ENCODE measurements around the gene SYNPO2.
"Not testable (repeated sequence)": the region's sequence is repeated elsewhere in the genome, so short reads cannot be mapped to it uniquely, and the experiment has no call there.

Gene SYNPO2

GRCh38 chr4:118977100-118977499 lies 88.4 kb downstream of the SYNPO2 start:
- H3K9ac ChIP-seq (ENCODE audit: low read depth, low read length); H3K4me3 ChIP-seq (ENCODE audit: low read length); H3K36me3 ChIP-seq (ENCODE audit: insufficient read depth, low read depth, low read length); H3K27ac ChIP-seq (ENCODE audit: low read length); H3K9me3 ChIP-seq (ENCODE audit: insufficient read depth, low read depth, low read length); H3K27me3 ChIP-seq (ENCODE audit: insufficient read depth, low read length); H3K4me1 ChIP-seq (ENCODE audit: insufficient read depth, low read length): not testable (repeated sequence)

- no peaks in the 10 kb centered on the region for H3K9me3 ChIP-seq (ENCODE audit: insufficient read depth, low read depth, low read length)
- no peak overlapping the region for H3K4me3 ChIP-seq (ENCODE audit: low read length)
- no peaks in the 10 kb centered on the region for H3K27me3 ChIP-seq (ENCODE audit: insufficient read depth, low read length)
- H3K9ac ChIP-seq (ENCODE audit: low read depth, low read length), result no peak overlapping the region
- H3K4me1 ChIP-seq (ENCODE audit: insufficient read depth, low read length), result no peaks in the 10 kb centered on the region
- no peak overlapping the region for H3K27ac ChIP-seq (ENCODE audit: low read length)
- no peaks in the 10 kb centered on the region for H3K36me3 ChIP-seq (ENCODE audit: insufficient read depth, low read depth, low read length)
These were observed 91.1 kb downstream of the SYNPO2 start for GRCh38 chr4:118979712-118980111.

GRCh38 chr4:118981171-118981838 lies 92.7 kb downstream of the SYNPO2 start:
- no peaks in the 10 kb centered on the region for H3K36me3 ChIP-seq (ENCODE audit: insufficient read depth, low read depth, low read length)
- no peak overlapping the region for H3K9ac ChIP-seq (ENCODE audit: low read depth, low read length)
- no peaks in the 10 kb centered on the region for H3K27me3 ChIP-seq (ENCODE audit: insufficient read depth, low read length)
- no peak overlapping the region for H3K4me3 ChIP-seq (ENCODE audit: low read length)
- no peaks in the 10 kb centered on the region for H3K4me1 ChIP-seq (ENCODE audit: insufficient read depth, low read length)
- no peaks in the 10 kb centered on the region for H3K9me3 ChIP-seq (ENCODE audit: insufficient read depth, low read depth, low read length)
- H3K27ac ChIP-seq (ENCODE audit: low read length), result no peak overlapping the region

- H3K4me1 ChIP-seq (ENCODE audit: insufficient read depth, low read length), result no peaks in the 10 kb centered on the region
- H3K9me3 ChIP-seq (ENCODE audit: insufficient read depth, low read depth, low read length), result no peaks in the 10 kb centered on the region
- H3K27me3 ChIP-seq (ENCODE audit: insufficient read depth, low read length), result no peaks in the 10 kb centered on the region
- no peaks in the 10 kb centered on the region for H3K36me3 ChIP-seq (ENCODE audit: insufficient read depth, low read depth, low read length)
- H3K27ac ChIP-seq (ENCODE audit: low read length), result no peak overlapping the region
- no peak overlapping the region for H3K9ac ChIP-seq (ENCODE audit: low read depth, low read length)
- H3K4me3 ChIP-seq (ENCODE audit: low read length), result no peak overlapping the region
These were observed 93.3 kb downstream of the SYNPO2 start for GRCh38 chr4:118981839-118982381.

GRCh38 chr4:118983293-118983692 lies 94.6 kb downstream of the SYNPO2 start:
- Histone ChIP-seq H3K4me3 (ENCODE audit: low read length) (no peak overlapping the region), H3K27me3 (ENCODE audit: insufficient read depth, low read length) (no peaks in the 10 kb centered on the region), H3K9ac (ENCODE audit: low read depth, low read length) (no peak overlapping the region), H3K36me3 (ENCODE audit: insufficient read depth, low read depth, low read length) (no peaks in the 10 kb centered on the region), H3K9me3 (ENCODE audit: insufficient read depth, low read depth, low read length) (no peaks in the 10 kb centered on the region), H3K4me1 (ENCODE audit: insufficient read depth, low read length) (no peaks in the 10 kb centered on the region), H3K27ac (ENCODE audit: low read length) (no peak overlapping the region)

GRCh38 chr4:118983831-118984230 lies 95.2 kb downstream of the SYNPO2 start:
- Histone ChIP-seq H3K27ac (ENCODE audit: low read length) (no peak overlapping the region), H3K27me3 (ENCODE audit: insufficient read depth, low read length) (no peaks in the 10 kb centered on the region), H3K36me3 (ENCODE audit: insufficient read depth, low read depth, low read length) (no peaks in the 10 kb centered on the region), H3K9me3 (ENCODE audit: insufficient read depth, low read depth, low read length) (no peaks in the 10 kb centered on the region), H3K4me1 (ENCODE audit: insufficient read depth, low read length) (no peaks in the 10 kb centered on the region), H3K9ac (ENCODE audit: low read depth, low read length) (no peak overlapping the region), H3K4me3 (ENCODE audit: low read length) (no peak overlapping the region)

- Histone ChIP-seq H3K4me1 (ENCODE audit: insufficient read depth, low read length) (no peaks in the 10 kb centered on the region), H3K9me3 (ENCODE audit: insufficient read depth, low read depth, low read length) (no peaks in the 10 kb centered on the region), H3K9ac (ENCODE audit: low read depth, low read length) (no peak overlapping the region), H3K27me3 (ENCODE audit: insufficient read depth, low read length) (no peaks in the 10 kb centered on the region), H3K4me3 (ENCODE audit: low read length) (no peak overlapping the region), H3K36me3 (ENCODE audit: insufficient read depth, low read depth, low read length) (no peaks in the 10 kb centered on the region), H3K27ac (ENCODE audit: low read length) (no peak overlapping the region)
These were observed 96.7 kb downstream of the SYNPO2 start for GRCh38 chr4:118985170-118986000.

- H3K36me3 ChIP-seq (ENCODE audit: insufficient read depth, low read depth, low read length), result no peaks in the 10 kb centered on the region
- no peak overlapping the region for H3K27ac ChIP-seq (ENCODE audit: low read length)
- H3K4me3 ChIP-seq (ENCODE audit: low read length), result no peak overlapping the region
- H3K4me1 ChIP-seq (ENCODE audit: insufficient read depth, low read length), result peaks cover 6% of the 10 kb centered on the region
- H3K9ac ChIP-seq (ENCODE audit: low read depth, low read length), result no peak overlapping the region
- no peaks in the 10 kb centered on the region for H3K9me3 ChIP-seq (ENCODE audit: insufficient read depth, low read depth, low read length)
- no peaks in the 10 kb centered on the region for H3K27me3 ChIP-seq (ENCODE audit: insufficient read depth, low read length)
These were observed 99.4 kb downstream of the SYNPO2 start for GRCh38 chr4:118987959-118988634.

GRCh38 chr4:118988635-118988972 lies 100.0 kb downstream of the SYNPO2 start:
- Histone ChIP-seq H3K4me1 (ENCODE audit: insufficient read depth, low read length) (peaks cover 6% of the 10 kb centered on the region), H3K36me3 (ENCODE audit: insufficient read depth, low read depth, low read length) (no peaks in the 10 kb centered on the region), H3K27me3 (ENCODE audit: insufficient read depth, low read length) (no peaks in the 10 kb centered on the region), H3K9ac (ENCODE audit: low read depth, low read length) (no peak overlapping the region), H3K9me3 (ENCODE audit: insufficient read depth, low read depth, low read length) (no peaks in the 10 kb centered on the region), H3K4me3 (ENCODE audit: low read length) (no peak overlapping the region), H3K27ac (ENCODE audit: low read length) (no peak overlapping the region)

- Histone ChIP-seq H3K4me1 (ENCODE audit: insufficient read depth, low read length) (peaks cover 6% of the 10 kb centered on the region), H3K4me3 (ENCODE audit: low read length) (no peak overlapping the region), H3K27ac (ENCODE audit: low read length) (no peak overlapping the region)
These were observed 100.7 kb downstream of the SYNPO2 start for GRCh38 chr4:118989098-118990080.

GRCh38 chr4:118991686-118992085 lies 103.0 kb downstream of the SYNPO2 start:
- no peak overlapping the region for H3K27ac ChIP-seq (ENCODE audit: low read length)
- H3K4me1 ChIP-seq (ENCODE audit: insufficient read depth, low read length), result peaks cover 6% of the 10 kb centered on the region
- no peaks in the 10 kb centered on the region for H3K27me3 ChIP-seq (ENCODE audit: insufficient read depth, low read length)
- no peaks in the 10 kb centered on the region for H3K9me3 ChIP-seq (ENCODE audit: insufficient read depth, low read depth, low read length)
- no peak overlapping the region for H3K4me3 ChIP-seq (ENCODE audit: low read length)
- no peak overlapping the region for H3K9ac ChIP-seq (ENCODE audit: low read depth, low read length)
- H3K36me3 ChIP-seq (ENCODE audit: insufficient read depth, low read depth, low read length), result no peaks in the 10 kb centered on the region

More at GRCh38 chr4:118989098-118990080, 100.7 kb downstream of the SYNPO2 start:
- no peaks in the 10 kb centered on the region for H3K36me3 ChIP-seq (ENCODE audit: insufficient read depth, low read depth, low read length)
- H3K9ac ChIP-seq (ENCODE audit: low read depth, low read length), result no peak overlapping the region
- no peaks in the 10 kb centered on the region for H3K9me3 ChIP-seq (ENCODE audit: insufficient read depth, low read depth, low read length)
- no peaks in the 10 kb centered on the region for H3K27me3 ChIP-seq (ENCODE audit: insufficient read depth, low read length)

All from iPS-20b (cell line).